Stomach (tissue), 9 donors: ENCODE measurements around the gene KCNK7. TPM values are rescaled to one million over a fixed set of nuclear protein-coding genes. Genes with fewer than 3 reads are reported as not detected.

Source experiments
- DNase-seq, 2 donors: peaks; one replicate each; pipeline versions ENCODE4 v3.0.0 to v3.0.0-alpha.2; 2013 to 2019
- H3K27ac ChIP-seq, 5 donors: fragments of 200-600 bp in 4 of 5; sonication (generic) in 4 of 5; one replicate each; pipeline ENCODE4 v1.5.1; 2013 to 2019; ENCODE audit warnings: mild to moderate bottlenecking in 1 of 5, moderate library complexity in 1 of 5
- H3K27me3 ChIP-seq, 3 donors: fragments of 200-600 bp; sonication (generic); one replicate each; pipeline ENCODE4 v1.5.1; 2017 to 2019; ENCODE audit warnings: mixed run types in 1 of 3
- H3K36me3 ChIP-seq, 4 donors: fragments of 200-600 bp; sonication (generic); 1 replicate in 3 of 4; 2 replicates in 1 of 4; pipeline ENCODE4 v1.5.1; 2016 to 2019
- H3K4me1 ChIP-seq, 4 donors: fragments of 200-600 bp; sonication (generic); one replicate each; pipeline ENCODE4 v1.5.1; 2016 to 2019
- H3K4me3 ChIP-seq, 4 donors: fragments of 200-600 bp; sonication (generic) in 3 of 4; one replicate each; pipeline ENCODE4 v1.5.1; 2016 to 2019; ENCODE audit warnings: mild to moderate bottlenecking in 1 of 4
- H3K9me3 ChIP-seq, 4 donors: fragments of 200-600 bp; sonication (generic); one replicate each; pipeline ENCODE4 v1.5.1; 2016 to 2019
- CTCF ChIP-seq, 7 experiments: fragments of 450-650 bp in 4 of 7; fragments of 200-600 bp in 3 of 7; sonication (generic) in 3 of 7; IDR thresholded peaks; one replicate each; pipeline ENCODE4 v1.5.1; 2016 to 2019; ENCODE audit warnings: antibody characterized with exemption in 7 of 7, control low read depth in 2 of 7, mild to moderate bottlenecking in 1 of 7
- EP300 ChIP-seq: sonication (generic); formaldehyde crosslinking; IDR thresholded peaks from one replicate; pipeline ENCODE4 v1.6.1; 2017; ENCODE audit warnings: antibody characterized with exemption
- POLR2A ChIP-seq, 4 donors: fragments of 450-650 bp; IDR thresholded peaks; one replicate each; pipeline ENCODE4 v1.6.1; 2016; ENCODE audit warnings: antibody characterized with exemption in 4 of 4, control low read depth in 2 of 4, mild to moderate bottlenecking in 1 of 4, moderate library complexity in 1 of 4
- POLR2AphosphoS5 ChIP-seq, 3 donors: sonication (generic); formaldehyde crosslinking; IDR thresholded peaks; one replicate each; pipeline ENCODE4 v1.6.1; 2016; ENCODE audit warnings: antibody characterized with exemption in 3 of 3
- WGBS, 5 donors: extraction: QIAGEN DNeasy Blood & Tissue Kit in 3 of 5; methylation state at CpG; one replicate each; pipeline versions ENCODE4 v1.1.5 to v1.1.7; 2013 to 2018; 5-methylcytosine and 5-hydroxymethylcytosine counted together
- intact Hi-C: fragments of 100-400 bp; cut with DNase I; formaldehyde crosslinking; loops from one replicate; pipeline ENCODE4 v1.15.1; 2023; ENCODE audit warnings: low total_unique reads
- polyA plus RNA-seq, 3 donors: library from polyadenylated mRNA; stranded (reverse); fragments of 200-250 nt; gene quantifications; one replicate each; pipeline ENCODE4 v1.2.3, GENCODE V29; 2013
- total RNA-seq, 5 donors: library from RNA; depleted of rRNA; stranded (reverse); fragments of >200 nt; gene quantifications; one replicate each; pipeline versions ENCODE4 v1.1.0 to v1.2.3, GENCODE V29; 2014 to 2016
- donor health status: healthy with polysubstance abuse.
- donor health status: Bipolar disorder and iron deficiency.
- donor health status: healthy.

Gene KCNK7
- total and polyA plus RNA-seq, 8 donors, result 0.58 to 5.8 (median 3.0) TPM; not detected in 4

GRCh38 chr11:65596520-65596919 lies 920 bp upstream of the KCNK7 start:
- Histone ChIP-seq H3K27ac (no peak overlapping the region), H3K4me3 (no peak overlapping the region), H3K9me3 (no peaks in the 10 kb centered on the region), H3K27me3 (no peaks in the 10 kb centered on the region), H3K36me3 (peaks cover 25 to 69% (median 65%) of the 10 kb centered on the region in 4 donors), H3K4me1 (peaks cover 9 to 47% (median 38%) of the 10 kb centered on the region in 4 donors)
- 67 to 84% (median 73%) methylated on average over 3 to 6 of the region's 6 CpGs for WGBS, 5 donors
- DNase-seq, result no peak
- intact Hi-C loops, result no loop called here
- TF ChIP-seq EP300 (no peak), CTCF (IDR thresholded peaks at IDR 0.05) (no peak), POLR2A (IDR thresholded peaks at IDR 0.05) (no peak), POLR2AphosphoS5 (IDR thresholded peaks at IDR 0.05) (no peak)

- Histone ChIP-seq H3K4me3 (no peak overlapping the region), H3K9me3 (no peaks in the 10 kb centered on the region), H3K36me3 (peaks cover 27 to 71% (median 67%) of the 10 kb centered on the region in 4 donors), H3K4me1 (peaks cover 9 to 53% (median 46%) of the 10 kb centered on the region in 4 donors), H3K27ac (peak overlapping the region in 1 of 5 donors; percentile 29), H3K27me3 (no peaks in the 10 kb centered on the region)
- peak in 1 of 2 donors; percentile 35 for DNase-seq
- TF ChIP-seq CTCF (IDR thresholded peaks at IDR 0.05), result no peak
- TF ChIP-seq EP300, result no peak
- TF ChIP-seq POLR2AphosphoS5 (IDR thresholded peaks at IDR 0.05), result no peak
- no peak for TF ChIP-seq POLR2A (IDR thresholded peaks at IDR 0.05)
- intact Hi-C loops, result no loop called here
- 53 to 71% (median 61%) methylated on average over 2 to 3 of the region's 3 CpGs for WGBS, 5 donors
These were observed 469 bp downstream of the KCNK7 start for GRCh38 chr11:65595131-65595530.

GRCh38 chr11:65593518-65594414 lies 1.8 kb downstream of the KCNK7 start:
- Histone ChIP-seq H3K9me3 (no peaks in the 10 kb centered on the region), H3K27ac (peak overlapping the region in 2 of 5 donors; percentile 47 to 82), H3K4me3 (no peak overlapping the region), H3K36me3 (peaks cover 21 to 67% (median 62%) of the 10 kb centered on the region in 4 donors), H3K4me1 (peaks cover 10 to 67% (median 54%) of the 10 kb centered on the region in 4 donors), H3K27me3 (no peaks in the 10 kb centered on the region)
- peak in 1 of 2 donors; percentile 60 for DNase-seq
- no peak for TF ChIP-seq EP300
- TF ChIP-seq POLR2AphosphoS5 (IDR thresholded peaks at IDR 0.05), result peak in 1 of 3 donors; percentile 3
- no peak for TF ChIP-seq POLR2A (IDR thresholded peaks at IDR 0.05)
- peak in 5 of 7 experiments; percentile 31 to 67 (median 53) for TF ChIP-seq CTCF (IDR thresholded peaks at IDR 0.05)
- intact Hi-C loops, result no loop called here
- 66 to 85% (median 81%) methylated on average over 16 to 26 of the region's 26 CpGs for WGBS, 5 donors

GRCh38 chr11:65592858-65593517 lies 2.6 kb downstream of the KCNK7 start:
- DNase-seq, result peak in 1 of 2 donors; percentile 38
- WGBS, 5 donors, result 66 to 78% (median 69%) methylated on average over 20 to 22 of the region's 22 CpGs
- Histone ChIP-seq H3K9me3 (no peaks in the 10 kb centered on the region), H3K27me3 (no peaks in the 10 kb centered on the region), H3K4me1 (peaks cover 17 to 75% (median 62%) of the 10 kb centered on the region in 4 donors), H3K27ac (peak overlapping the region in 3 of 5 donors; percentile 60 to 82 (median 80)), H3K4me3 (no peak overlapping the region), H3K36me3 (peaks cover 14 to 59% (median 54%) of the 10 kb centered on the region in 4 donors)
- TF ChIP-seq EP300, result no peak
- TF ChIP-seq POLR2AphosphoS5 (IDR thresholded peaks at IDR 0.05), result no peak
- TF ChIP-seq CTCF (IDR thresholded peaks at IDR 0.05), result no peak
- TF ChIP-seq POLR2A (IDR thresholded peaks at IDR 0.05), result no peak
- intact Hi-C loops, result no loop called here
